Right renal pelvis (tissue), 4 donors: Measurements from ENCODE around the gene PCDHGA1. TPM values are rescaled to one million over a fixed set of nuclear protein-coding genes. Genes with fewer than 3 reads are reported as not detected.
"Not testable (repeated sequence)": the region's sequence is repeated elsewhere in the genome, so short reads cannot be mapped to it uniquely, and the experiment has no call there.

Source experiments
- DNase-seq, 4 donors: peaks; one replicate each; pipeline ENCODE4 v3.0.0-alpha.2; 2013; ENCODE audit warnings: low read depth in 4 of 4, low spot score in 3 of 4, missing footprints in 1 of 4
- polyA plus RNA-seq, 4 donors: library from polyadenylated mRNA; unstranded; fragments of 120-200 nt; gene quantifications; one replicate each; pipeline ENCODE4 v1.2.1, GENCODE V29; 2013; ENCODE audit not compliant: insufficient read length in 4 of 4

Gene PCDHGA1
- 1 to 10 TPM in 2 of 4 donors, under 1 TPM in 2; 0.74 to 1.3 (median 0.96) TPM for polyA plus RNA-seq

DNA sequence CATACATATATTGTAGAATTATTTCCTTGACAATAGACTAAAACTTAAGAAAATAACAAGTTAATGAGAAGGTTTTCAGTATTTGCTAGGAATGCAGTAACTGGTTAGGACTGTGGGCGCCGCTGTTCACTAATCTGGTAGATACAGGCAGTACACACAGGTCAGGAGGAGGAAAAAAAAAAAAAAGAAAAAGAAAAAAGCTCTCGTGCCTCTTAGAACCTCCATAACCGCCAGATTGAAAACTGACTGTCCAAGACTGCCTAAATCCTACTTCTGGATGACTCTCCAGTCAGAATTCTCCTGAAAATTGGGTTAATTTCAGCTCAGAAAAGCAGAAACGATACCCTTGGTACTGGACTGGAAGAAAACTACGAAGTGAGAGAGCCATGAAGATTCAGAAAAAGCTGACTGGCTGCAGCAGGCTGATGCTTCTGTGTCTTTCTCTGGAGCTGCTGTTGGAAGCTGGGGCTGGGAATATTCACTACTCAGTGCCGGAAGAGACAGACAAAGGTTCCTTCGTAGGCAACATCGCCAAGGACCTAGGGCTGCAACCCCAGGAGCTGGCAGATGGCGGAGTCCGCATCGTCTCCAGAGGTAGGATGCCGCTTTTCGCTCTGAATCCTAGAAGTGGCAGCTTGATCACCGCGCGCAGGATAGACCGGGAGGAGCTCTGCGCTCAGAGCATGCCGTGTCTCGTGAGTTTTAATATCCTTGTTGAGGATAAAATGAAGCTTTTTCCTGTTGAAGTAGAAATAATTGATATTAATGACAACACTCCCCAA, at the start of gene PCDHGA1:
PCDHGA1 (plus strand) TSS at position 216 of the 782 bp plus-strand sequence.
- no peak for DNase-seq

- DNase-seq, result no peak
Observed at GRCh38 chr5:141298376-141298775, 31.9 kb upstream of the PCDHGA1 start.

DNA sequence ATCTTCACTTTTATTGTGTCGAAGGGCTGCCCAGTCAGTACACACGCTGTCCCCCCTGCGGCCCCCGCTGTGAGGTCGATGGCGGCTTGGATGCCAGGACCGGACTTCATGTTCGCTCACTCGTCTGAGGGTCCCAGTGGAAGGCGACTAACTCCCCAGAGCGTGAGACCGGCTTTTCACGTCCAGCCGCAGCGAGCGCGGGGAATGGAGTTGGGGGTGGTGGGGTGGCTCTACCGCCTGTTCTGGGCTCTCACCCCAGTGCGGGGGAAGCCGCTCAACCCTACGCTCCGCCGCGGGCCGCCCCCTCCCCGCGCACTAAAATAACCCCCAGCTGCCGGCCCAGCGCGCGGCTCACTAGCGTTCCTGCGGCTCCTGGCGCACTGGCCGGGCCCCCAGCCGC, 26.6 kb upstream of the PCDHGA1 start, which contains the start of gene SLC25A2:
SLC25A2 (minus strand) TSS at position 294 of the 400 bp plus-strand sequence; CDS start at position 110, 184 bp downstream.
- DNase-seq, result no peak

DNA sequence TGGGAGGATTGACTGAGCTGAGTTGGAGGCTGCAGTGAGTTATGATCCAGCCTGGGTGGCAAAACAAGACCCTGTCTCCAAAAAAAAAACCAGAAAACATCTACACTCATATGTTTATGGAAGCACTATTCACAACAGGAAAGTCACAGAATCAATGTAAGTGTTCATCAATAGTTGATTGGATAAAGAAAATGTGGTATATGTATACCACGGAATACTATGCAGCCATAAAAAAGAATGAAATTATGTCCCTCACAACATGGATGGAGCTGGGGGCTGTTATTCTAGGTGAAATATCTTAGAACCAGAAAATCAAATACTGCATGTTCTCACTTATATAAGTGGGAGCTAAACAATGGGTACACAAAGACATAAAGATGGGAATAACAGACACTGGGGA, 23.7 kb upstream of the PCDHGA1 start:
- no peak for DNase-seq

DNA sequence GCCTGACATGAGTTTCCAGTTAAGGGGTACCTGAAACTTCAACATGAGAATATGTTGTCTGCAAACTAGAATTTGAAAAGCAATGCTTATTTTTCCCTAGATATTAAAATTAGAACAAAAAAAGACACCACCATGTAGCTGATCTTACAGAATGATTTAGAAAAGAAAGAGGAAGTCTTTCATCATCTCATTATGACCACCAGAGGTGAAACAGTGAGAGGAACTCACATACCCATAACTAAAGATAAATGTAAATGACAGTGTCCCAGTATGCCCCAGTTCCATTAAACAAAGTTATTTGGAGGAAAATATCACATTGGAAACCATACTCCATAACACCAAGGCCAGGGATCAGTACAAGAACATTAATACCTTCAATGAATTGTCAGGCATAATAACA, 16.6 kb upstream of the PCDHGA1 start:
- no peak for DNase-seq

DNA sequence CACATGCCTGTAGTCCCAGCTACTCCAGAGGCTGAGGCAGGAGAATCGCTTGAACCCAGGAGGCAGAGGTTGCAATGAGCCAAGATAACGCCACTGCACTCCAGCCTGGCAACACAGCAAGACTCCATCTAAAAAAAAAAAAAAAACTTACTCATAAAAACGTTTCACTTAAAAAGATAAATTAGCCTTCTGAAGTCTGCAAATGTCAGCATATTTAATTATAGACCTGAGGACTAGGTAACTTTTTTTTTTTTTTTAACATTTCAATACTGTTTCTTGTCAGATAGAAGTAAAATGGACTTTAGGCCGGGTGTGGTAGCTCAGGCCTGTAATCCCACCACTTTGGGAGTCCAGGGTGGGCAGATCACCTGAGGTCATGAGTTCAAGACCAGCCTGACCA, 13.4 kb upstream of the PCDHGA1 start:
- not testable (repeated sequence) for DNase-seq

DNA sequence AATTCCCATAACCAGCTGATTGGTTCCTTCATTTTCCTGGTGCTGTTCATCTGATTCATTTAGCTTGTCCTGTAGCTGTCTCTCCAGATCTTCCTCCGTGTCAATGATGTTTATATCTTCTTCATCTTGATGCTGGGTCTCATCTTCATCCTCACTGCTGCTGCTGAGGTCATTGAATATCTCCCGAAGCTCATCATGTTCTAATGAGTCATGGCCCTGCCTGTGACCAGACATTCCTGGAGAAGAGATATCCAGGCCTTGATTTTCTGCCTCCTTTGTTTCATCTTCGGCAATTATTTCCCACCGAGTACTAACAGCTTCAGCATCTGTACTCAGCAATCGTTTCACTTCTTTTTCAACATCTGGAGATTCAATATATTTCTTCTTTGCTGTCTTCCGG, 11.1 kb upstream of the PCDHGA1 start:
- no peak for DNase-seq

DNA sequence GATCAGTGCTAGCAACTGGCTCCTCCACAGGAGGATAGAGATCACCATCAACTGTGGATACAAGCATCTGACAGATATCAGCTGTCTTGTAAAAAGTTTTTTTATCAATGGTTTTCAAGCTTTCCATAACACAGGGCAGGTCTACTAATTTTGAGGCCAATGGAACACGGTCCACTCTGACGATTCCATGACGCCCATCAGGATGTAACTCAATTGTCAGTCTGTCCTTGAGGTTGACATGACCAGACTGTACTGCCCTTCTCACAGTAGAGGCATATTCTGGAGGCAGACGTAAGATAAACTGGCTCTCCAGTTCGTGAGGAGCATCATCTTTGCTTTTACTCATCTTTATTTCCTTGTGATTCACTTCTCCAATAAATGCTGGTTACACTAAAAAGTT, 10.6 kb upstream of the PCDHGA1 start:
- DNase-seq, result no peak

DNA sequence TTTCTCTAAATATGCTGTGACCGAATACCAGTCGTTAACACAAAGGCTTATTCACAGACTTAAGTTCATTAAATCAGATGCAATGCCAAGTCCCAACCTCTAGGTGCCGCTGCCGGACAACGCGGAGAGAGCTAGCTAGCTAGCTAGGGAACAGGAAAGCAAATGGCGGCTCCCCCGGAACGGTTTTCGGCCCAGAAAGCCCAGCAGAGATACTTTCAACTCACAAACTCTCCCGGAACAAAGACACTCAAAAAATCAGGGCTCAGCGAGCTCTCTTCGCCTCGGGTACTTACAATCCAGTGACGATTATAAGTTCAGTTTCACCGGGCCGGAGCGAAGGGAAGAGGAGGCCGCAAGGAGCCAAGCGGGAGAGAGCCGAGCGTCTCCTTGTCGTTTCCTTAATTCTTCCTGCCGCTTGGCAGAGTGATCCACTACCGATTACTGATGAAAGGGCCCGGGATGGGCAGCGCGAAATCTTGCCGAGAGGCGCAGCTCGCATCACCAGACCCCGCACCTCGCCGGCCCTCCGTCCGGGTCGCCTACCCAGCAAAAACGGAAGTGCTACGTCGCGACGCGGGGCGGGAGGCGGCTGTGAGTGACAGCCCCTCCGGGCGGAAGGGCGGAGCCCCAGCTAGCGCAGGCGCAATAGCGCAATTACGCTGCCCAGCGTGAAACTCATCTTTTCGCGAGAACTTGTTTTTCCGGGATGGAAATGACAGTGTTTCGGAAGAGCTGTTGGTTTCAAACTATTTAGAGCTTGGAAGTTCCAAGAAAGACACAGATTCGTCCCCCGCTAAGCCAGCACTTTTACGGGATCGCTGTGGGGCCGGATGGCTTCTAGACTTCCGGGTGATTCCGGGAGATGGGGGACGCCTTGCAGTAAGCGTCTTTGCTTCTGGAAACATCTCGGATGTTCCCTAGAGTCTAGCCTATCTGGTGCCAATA, 9.8 kb upstream of the PCDHGA1 start, which contains the start of gene TAF7:
TAF7 (minus strand) TSS at position 560 of the 945 bp plus-strand sequence. CDS start 740 bp downstream, outside the sequence.
- DNase-seq, result peak; percentile 86 to 95 (median 92)

GRCh38 chr5:141322261-141322660, 8.1 kb upstream of the PCDHGA1 start:
- no peak for DNase-seq

DNA sequence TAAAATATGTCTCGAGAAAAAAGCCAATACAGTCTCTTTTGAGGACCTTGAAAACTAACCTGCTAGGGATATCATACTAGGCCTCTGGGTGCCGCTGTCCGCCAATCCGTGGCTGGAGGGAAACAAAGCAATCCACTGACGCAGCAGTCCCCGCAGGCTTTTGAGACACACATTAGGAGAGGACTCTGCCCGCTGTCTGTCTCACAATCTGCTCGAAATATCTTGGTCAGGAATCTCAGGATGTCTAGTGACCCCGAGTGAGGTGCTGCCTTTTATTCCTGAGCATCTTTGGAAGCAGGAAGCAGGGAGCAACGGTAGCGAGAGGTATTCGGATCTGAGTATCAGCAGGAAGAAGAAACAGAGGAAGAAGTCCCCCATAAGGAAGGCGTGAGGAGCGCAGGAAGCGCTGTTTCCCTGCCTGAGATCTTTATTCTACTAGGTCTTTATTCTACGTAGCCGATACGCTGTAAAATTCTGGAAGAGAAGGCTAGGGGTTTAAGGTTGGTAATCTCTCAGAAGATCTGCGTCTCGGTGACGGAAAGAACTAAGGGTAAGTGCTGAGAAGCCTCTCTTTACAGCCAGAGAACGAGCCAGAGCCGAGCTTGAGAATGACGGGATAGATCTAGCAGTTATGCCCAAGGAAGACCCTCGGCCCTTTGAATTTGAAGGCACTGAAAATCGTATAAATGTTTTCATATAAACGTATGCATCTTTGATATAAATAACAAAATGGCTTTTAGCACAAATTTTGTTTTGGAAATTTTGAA, 4.0 kb upstream of the PCDHGA1 start:
- DNase-seq, result no peak

DNA sequence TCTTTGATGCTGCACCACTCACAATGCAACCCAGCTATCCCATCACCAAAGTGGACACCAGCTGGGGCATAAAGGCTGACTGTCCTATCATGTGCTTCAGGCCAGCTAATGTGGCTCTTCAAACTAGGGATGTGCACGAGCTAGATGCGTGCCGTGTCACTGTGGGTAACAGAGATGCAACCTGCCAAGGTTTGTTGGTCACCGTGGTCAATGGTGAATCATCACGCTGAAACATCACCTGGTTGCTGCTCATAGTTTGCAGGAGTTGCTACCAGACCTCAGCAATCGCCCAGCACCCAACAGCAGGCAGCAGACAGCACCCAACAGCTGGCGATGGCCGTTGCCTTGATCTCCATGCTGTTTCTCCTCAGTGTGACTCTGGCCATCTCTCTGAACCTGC, 2.1 kb upstream of the PCDHGA1 start:
- DNase-seq, result no peak

DNA sequence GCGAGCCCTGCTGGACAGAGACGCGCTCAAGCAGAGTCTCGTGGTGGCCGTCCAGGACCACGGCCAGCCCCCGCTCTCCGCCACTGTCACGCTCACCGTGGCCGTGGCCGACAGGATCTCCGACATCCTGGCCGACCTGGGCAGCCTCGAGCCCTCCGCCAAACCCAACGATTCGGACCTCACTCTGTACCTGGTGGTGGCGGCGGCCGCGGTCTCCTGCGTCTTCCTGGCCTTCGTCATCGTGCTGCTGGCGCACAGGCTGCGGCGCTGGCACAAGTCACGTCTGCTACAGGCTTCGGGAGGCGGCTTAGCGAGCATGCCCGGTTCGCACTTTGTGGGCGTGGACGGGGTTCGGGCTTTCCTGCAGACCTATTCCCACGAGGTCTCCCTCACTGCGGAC, 2.3 kb downstream of the PCDHGA1 start:
- not testable (repeated sequence) for DNase-seq

DNA sequence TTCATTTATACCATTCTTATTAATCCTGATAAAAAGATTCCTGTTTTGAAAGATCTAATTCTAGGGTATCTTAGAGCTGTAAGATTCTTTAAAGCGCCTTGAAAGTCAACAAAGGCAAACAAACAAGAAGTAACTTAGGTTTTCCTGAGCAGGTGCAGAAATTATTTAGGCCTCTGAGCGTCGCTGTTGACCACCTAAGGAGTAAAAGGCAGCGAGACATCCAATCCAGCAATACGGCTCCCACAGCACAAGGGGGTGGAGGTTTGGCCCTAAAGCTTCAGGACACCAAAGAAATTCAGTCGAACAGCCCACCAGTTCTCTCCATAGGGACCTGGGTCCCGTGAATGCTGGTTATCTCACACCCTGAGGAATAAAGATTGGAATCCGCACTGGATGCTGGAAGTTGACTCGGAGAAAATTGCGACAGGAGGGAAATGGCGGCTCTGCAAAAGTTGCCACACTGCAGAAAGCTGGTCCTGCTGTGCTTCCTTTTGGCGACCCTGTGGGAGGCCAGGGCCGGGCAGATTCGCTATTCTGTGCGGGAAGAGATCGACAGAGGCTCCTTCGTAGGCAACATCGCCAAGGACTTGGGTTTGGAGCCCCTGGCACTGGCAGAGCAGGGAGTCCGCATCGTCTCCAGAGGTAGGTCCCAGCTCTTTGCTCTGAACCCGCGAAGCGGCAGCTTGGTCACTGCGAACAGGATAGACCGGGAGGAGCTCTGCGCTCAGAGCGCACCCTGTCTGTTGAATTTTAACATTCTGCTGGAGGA, 8.4 kb downstream of the PCDHGA1 start, which contains the start of gene PCDHGA2:
PCDHGA2 (plus strand) TSS at position 223 of the 769 bp plus-strand sequence.
- no peak for DNase-seq

DNA sequence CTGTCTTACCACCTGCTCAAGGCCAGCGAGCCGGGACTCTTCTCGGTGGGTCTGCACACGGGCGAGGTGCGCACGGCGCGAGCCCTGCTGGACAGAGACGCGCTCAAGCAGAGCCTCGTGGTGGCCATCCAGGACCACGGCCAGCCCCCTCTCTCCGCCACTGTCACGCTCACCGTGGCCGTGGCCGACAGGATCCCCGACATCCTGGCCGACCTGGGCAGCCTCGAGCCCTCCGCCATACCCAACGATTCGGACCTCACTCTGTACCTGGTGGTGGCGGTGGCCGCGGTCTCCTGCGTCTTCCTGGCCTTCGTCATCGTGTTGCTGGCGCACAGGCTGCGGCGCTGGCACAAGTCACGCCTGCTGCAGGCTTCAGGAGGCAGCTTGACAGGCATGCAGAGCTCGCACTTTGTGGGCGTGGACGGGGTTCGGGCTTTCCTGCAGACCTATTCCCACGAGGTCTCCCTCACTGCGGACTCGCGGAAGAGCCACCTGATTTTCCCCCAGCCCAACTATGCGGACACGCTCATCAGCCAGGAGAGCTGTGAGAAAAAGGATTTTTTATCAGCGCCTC, 10.6 kb downstream of the PCDHGA1 start:
- not testable (repeated sequence) for DNase-seq

DNA sequence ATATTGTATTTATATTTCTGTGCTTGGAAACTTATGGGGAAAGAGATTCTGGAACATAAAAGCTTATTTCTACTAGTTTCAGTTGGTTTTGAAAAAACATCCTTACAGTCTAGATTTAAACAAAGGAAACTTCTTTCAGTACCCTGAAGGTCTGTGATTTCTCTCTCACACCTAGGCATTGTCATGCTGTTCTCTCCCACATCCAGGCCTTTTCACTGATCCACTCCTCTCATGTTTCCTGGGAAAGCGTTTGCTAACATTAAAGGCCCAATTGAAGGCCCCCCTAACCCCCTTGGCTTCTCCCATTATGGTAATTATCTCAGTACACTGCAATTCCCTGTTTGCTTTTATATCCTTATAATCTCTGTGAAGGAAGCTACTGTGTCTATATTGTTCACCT, 12.5 kb downstream of the PCDHGA1 start:
- no peak for DNase-seq

DNA sequence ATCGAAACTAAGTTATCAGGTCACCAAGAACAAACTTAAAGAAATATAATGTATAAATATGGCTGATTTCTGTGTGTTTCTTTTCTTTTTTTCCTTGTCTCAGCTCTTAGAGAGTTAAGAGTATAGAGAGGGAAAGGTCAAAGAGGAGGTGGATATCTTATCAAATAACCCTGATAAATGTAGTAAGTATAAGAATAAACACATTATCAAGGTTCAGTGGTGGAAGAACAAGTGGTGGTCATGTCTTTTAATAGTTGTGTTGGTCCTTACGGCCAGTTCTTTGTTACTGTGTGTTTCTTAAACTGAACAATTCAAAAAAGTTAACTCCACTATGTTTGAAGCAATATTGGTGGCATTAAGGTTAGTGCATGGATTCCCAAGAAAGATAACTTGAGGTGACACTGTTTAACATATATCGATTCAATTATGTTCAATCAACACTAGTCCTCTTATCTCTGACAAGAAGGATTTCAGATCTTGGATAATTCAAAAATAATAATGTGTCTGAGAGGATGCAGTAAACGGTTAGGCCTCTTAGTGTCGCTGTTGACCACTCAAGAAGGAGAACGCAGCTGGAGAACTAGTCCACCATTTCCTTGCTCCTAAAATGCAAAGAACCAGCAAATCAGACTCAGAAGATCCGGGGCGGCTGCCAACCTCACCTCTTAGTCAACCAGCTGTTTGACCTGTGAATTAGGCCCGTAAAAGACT, 13.1 kb downstream of the PCDHGA1 start, which contains the start of gene PCDHGA3:
PCDHGA3 (plus strand) TSS at position 588 of the 711 bp plus-strand sequence. CDS start 205 bp downstream, outside the sequence.
- DNase-seq, result no peak

DNA sequence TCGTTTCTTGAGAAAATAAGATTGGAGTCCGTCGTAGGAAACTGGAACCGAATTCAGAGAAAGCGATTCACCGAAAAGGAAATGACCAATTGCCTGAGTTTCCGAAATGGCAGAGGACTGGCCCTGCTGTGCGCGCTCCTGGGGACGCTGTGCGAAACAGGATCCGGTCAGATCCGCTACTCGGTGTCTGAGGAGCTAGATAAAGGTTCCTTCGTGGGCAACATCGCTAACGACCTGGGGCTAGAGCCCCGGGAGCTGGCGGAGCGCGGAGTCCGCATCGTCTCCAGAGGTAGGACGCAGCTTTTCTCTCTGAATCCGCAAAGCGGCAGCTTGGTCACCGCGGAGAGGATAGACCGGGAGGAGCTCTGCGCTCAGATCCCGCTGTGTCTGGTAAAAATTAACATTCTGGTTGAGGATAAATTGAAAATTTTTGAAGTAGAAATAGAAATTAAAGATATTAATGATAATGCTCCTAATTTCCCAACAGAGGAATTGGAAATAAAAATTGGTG, 13.7 kb downstream of the PCDHGA1 start:
- DNase-seq, result no peak
